ENCODE measurements around the gene PNKD.

DNA sequence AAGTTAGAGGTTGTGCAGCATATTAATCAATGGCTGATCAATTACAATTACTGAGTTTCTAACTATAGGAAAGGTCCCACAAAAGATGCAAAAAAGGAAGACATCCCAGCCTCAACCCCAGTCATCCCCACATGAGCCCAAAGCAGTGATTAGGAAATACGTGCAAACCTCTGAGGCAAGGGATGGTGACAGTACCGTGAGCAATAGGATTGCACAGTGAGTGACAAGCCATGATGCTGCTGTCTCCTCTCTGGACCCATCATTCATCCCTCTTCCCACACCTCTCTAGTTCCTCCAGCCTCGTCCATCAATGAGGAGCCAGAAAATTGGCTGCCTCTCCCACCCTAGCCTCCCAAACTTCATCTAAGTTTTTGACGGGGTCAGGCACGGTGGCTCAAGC, 107.7 kb downstream of the PNKD start:
- TF ChIP-seq GATA3 (IDR thresholded peaks at IDR 0.05; ENCODE audit: low read depth, low read length) (no peak), GATA2 (IDR thresholded peaks at IDR 0.05; ENCODE audit: low read depth, low read length) (no peak)
